ENCODE measurements around the gene SNX8.

DNA sequence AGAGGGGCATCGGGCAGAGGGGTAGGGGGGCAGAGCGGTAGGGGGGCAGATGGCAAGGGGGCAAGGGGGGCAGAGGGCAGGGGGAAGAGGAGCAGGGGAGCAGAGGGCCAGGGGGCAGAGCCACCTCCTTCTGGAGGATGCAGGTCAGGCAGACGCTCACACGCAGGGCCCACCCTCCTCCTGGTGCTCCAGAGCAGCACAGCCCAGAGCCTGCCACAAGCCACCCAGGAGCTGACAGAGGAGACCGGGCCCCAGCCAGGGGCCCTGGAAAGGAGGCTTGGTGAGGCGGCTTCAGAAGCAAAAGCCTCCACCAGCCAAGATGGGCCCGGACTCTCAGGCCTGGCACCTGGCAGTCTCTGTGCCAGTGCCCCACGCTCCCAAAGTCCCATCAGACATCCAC is 94.6 kb downstream of the SNX8 start:
- TF ChIP-seq, protein P1, sequence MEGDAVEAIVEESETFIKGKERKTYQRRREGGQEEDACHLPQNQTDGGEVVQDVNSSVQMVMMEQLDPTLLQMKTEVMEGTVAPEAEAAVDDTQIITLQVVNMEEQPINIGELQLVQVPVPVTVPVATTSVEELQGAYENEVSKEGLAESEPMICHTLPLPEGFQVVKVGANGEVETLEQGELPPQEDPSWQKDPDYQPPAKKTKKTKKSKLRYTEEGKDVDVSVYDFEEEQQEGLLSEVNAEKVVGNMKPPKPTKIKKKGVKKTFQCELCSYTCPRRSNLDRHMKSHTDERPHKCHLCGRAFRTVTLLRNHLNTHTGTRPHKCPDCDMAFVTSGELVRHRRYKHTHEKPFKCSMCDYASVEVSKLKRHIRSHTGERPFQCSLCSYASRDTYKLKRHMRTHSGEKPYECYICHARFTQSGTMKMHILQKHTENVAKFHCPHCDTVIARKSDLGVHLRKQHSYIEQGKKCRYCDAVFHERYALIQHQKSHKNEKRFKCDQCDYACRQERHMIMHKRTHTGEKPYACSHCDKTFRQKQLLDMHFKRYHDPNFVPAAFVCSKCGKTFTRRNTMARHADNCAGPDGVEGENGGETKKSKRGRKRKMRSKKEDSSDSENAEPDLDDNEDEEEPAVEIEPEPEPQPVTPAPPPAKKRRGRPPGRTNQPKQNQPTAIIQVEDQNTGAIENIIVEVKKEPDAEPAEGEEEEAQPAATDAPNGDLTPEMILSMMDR (IDR thresholded peaks at IDR 0.05): no peak
- no peak for TF ChIP-seq POLR2A (IDR thresholded peaks at IDR 0.05)
- no peak for TF ChIP-seq POLR2AphosphoS5 (IDR thresholded peaks at IDR 0.05)
- TF ChIP-seq EP300 (IDR thresholded peaks at IDR 0.05): no peak
